HG03196 (cell line): ENCODE results near the gene PODXL2.
A peak's percentile ranks its signal among the peaks of the same experiment; 100 is the strongest.

Experiments used
- ATAC-seq: cut with Tn5 transposase; IDR thresholded peaks from one replicate; pipeline ENCODE4 v1.9.1; 2021; ENCODE audit not compliant: unreplicated experiment

Gene PODXL2

GRCh38 chr3:127628788-127629466 is at the start of gene PODXL2:
PODXL2 (plus strand) TSS chr3:127629185; CDS start chr3:127629220, 35 bp downstream.
- no peak for ATAC-seq

GRCh38 chr3:127580327-127581060 is 48.5 kb upstream of the PODXL2 start:
- no peak for ATAC-seq

GRCh38 chr3:127584734-127585133 is 44.3 kb upstream of the PODXL2 start:
- no peak for ATAC-seq

- no peak for ATAC-seq
Measured at GRCh38 chr3:127585163-127585812, 43.7 kb upstream of the PODXL2 start.

- no peak for ATAC-seq
Measured at GRCh38 chr3:127585813-127586413, 43.1 kb upstream of the PODXL2 start.

GRCh38 chr3:127587876-127588275 is 41.1 kb upstream of the PODXL2 start:
- ATAC-seq, result no peak

GRCh38 chr3:127588806-127589577 is 40.0 kb upstream of the PODXL2 start:
- ATAC-seq, result no peak

GRCh38 chr3:127589600-127590281 is 39.2 kb upstream of the PODXL2 start:
- peak; percentile 3 for ATAC-seq

GRCh38 chr3:127590282-127590592 is 38.7 kb upstream of the PODXL2 start:
- peak; percentile 24 for ATAC-seq

GRCh38 chr3:127590593-127591465 is 38.2 kb upstream of the PODXL2 start, which contains the start of gene TPRA1:
TPRA1 (minus strand) TSS chr3:127590733; CDS start chr3:127580146, 10,587 bp downstream.
- ATAC-seq, result peak; percentile 72

- no peak for ATAC-seq
Measured at GRCh38 chr3:127593178-127593577, 35.8 kb upstream of the PODXL2 start.

GRCh38 chr3:127595303-127595702 is 33.7 kb upstream of the PODXL2 start:
- no peak for ATAC-seq

GRCh38 chr3:127597020-127597771 is 31.8 kb upstream of the PODXL2 start:
- ATAC-seq, result no peak

GRCh38 chr3:127598841-127599570 is 30.0 kb upstream of the PODXL2 start:
- ATAC-seq, result no peak

- ATAC-seq, result no peak
Measured at GRCh38 chr3:127600749-127601456, 28.1 kb upstream of the PODXL2 start.

- no peak for ATAC-seq
Measured at GRCh38 chr3:127604035-127604434, 24.9 kb upstream of the PODXL2 start.

- no peak for ATAC-seq
Measured at GRCh38 chr3:127604546-127605165, 24.3 kb upstream of the PODXL2 start.
